ENCODE results near the gene TMA7. TPM values are rescaled to one million over a fixed set of nuclear protein-coding genes. Genes with fewer than 3 reads are reported as not detected.

The TMA7 gene
- total RNA-seq, 1 experiment from 2014 or later = 348 TPM

DNA sequence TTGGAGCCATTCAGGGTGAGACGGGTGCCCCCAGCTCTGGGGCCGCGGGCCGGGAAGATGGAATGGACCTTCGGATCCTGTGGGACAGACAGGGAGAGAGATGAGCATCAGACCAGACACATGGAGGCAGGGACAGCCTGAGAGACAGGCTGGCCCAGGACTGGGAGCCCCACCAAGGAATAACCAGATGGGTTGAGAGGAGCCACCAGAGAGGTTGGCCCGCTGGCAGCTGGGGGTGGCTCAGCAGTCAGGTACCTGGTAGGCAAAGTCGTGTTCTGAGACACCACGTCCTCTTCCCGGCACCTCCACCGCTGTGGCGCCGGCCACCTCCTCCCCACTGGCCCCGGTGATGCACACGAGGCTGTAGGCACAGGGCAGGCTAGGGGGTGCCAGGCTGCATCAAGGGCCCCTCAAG is 24.0 kb upstream of the TMA7 start:
- no peaks in the 10 kb centered on the region for H3K36me3 ChIP-seq
- H3K9me3 ChIP-seq = no peaks in the 10 kb centered on the region
- DNase-seq = no peak
- no peaks in the 10 kb centered on the region for H3K27me3 ChIP-seq
- no peak overlapping the region for H3K4me3 ChIP-seq

- no peak for DNase-seq
- Histone ChIP-seq H3K4me3 (no peak overlapping the region), H3K9me3 (no peaks in the 10 kb centered on the region), H3K36me3 (no peaks in the 10 kb centered on the region), H3K27me3 (no peaks in the 10 kb centered on the region)
Measured at GRCh38 chr3:48416546-48416945, 23.5 kb upstream of the TMA7 start.

- Histone ChIP-seq H3K9me3 (no peaks in the 10 kb centered on the region), H3K36me3 (no peaks in the 10 kb centered on the region), H3K4me3 (no peak overlapping the region), H3K27me3 (no peaks in the 10 kb centered on the region)
- no peak for DNase-seq
Measured at GRCh38 chr3:48417529-48418108, 22.4 kb upstream of the TMA7 start.

- H3K36me3 ChIP-seq = no peaks in the 10 kb centered on the region
- H3K9me3 ChIP-seq = no peaks in the 10 kb centered on the region
- H3K4me3 ChIP-seq = no peak overlapping the region
- no peaks in the 10 kb centered on the region for H3K27me3 ChIP-seq
- no peak for DNase-seq
Measured at GRCh38 chr3:48418140-48418539, 21.9 kb upstream of the TMA7 start.

DNA sequence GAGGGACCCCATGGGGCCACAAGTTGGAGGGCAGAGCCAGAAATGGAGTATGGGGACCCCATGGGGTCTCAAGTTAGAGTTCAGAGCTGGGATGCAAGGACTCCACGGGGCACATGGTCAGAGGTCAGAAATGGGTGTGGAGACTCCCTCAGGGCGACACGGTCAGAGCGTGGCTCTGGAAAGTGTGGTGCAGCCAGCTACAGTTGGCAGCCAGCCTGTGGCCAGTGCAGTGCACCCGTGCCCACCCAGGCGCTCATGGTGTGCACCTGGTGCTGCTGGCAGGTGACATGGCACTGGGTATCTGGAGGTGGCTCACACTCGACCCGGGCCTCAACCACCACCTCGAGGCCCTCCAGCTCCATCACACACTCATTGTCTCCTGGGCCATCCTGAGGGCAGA is 21.4 kb upstream of the TMA7 start:
- Histone ChIP-seq H3K4me3 (no peak overlapping the region), H3K36me3 (no peaks in the 10 kb centered on the region), H3K9me3 (no peaks in the 10 kb centered on the region), H3K27me3 (no peaks in the 10 kb centered on the region)
- DNase-seq = no peak

- H3K36me3 ChIP-seq = no peaks in the 10 kb centered on the region
- no peak for DNase-seq
- no peak overlapping the region for H3K4me3 ChIP-seq
- H3K9me3 ChIP-seq = no peaks in the 10 kb centered on the region
- no peaks in the 10 kb centered on the region for H3K27me3 ChIP-seq
Measured at GRCh38 chr3:48419149-48419548, 20.9 kb upstream of the TMA7 start.

- Histone ChIP-seq H3K27me3 (no peaks in the 10 kb centered on the region), H3K4me3 (no peak overlapping the region), H3K9me3 (no peaks in the 10 kb centered on the region), H3K36me3 (no peaks in the 10 kb centered on the region)
- DNase-seq = no peak
Measured at GRCh38 chr3:48419597-48419996, 20.5 kb upstream of the TMA7 start.

GRCh38 chr3:48420561-48420960 is 19.5 kb upstream of the TMA7 start:
- no peak overlapping the region for H3K4me3 ChIP-seq
- H3K9me3 ChIP-seq = no peaks in the 10 kb centered on the region
- no peaks in the 10 kb centered on the region for H3K36me3 ChIP-seq
- H3K27me3 ChIP-seq = no peaks in the 10 kb centered on the region
- no peak for DNase-seq

- Histone ChIP-seq H3K36me3 (no peaks in the 10 kb centered on the region), H3K4me3 (no peak overlapping the region), H3K27me3 (no peaks in the 10 kb centered on the region), H3K9me3 (no peaks in the 10 kb centered on the region)
- DNase-seq = no peak
Measured at GRCh38 chr3:48422272-48422671, 17.8 kb upstream of the TMA7 start.

- H3K9me3 ChIP-seq = no peaks in the 10 kb centered on the region
Measured at GRCh38 chr3:48422681-48423080, 17.4 kb upstream of the TMA7 start.

GRCh38 chr3:48423241-48423882 is 16.7 kb upstream of the TMA7 start:
- H3K4me3 ChIP-seq = no peak overlapping the region
- no peak for DNase-seq
- H3K9me3 ChIP-seq = no peaks in the 10 kb centered on the region
- H3K36me3 ChIP-seq = no peaks in the 10 kb centered on the region
- H3K27me3 ChIP-seq = no peaks in the 10 kb centered on the region

More at GRCh38 chr3:48422681-48423080, 17.4 kb upstream of the TMA7 start:
- H3K4me3 ChIP-seq = no peak overlapping the region
- no peak for DNase-seq
- H3K27me3 ChIP-seq = no peaks in the 10 kb centered on the region
- H3K36me3 ChIP-seq = no peaks in the 10 kb centered on the region

DNA sequence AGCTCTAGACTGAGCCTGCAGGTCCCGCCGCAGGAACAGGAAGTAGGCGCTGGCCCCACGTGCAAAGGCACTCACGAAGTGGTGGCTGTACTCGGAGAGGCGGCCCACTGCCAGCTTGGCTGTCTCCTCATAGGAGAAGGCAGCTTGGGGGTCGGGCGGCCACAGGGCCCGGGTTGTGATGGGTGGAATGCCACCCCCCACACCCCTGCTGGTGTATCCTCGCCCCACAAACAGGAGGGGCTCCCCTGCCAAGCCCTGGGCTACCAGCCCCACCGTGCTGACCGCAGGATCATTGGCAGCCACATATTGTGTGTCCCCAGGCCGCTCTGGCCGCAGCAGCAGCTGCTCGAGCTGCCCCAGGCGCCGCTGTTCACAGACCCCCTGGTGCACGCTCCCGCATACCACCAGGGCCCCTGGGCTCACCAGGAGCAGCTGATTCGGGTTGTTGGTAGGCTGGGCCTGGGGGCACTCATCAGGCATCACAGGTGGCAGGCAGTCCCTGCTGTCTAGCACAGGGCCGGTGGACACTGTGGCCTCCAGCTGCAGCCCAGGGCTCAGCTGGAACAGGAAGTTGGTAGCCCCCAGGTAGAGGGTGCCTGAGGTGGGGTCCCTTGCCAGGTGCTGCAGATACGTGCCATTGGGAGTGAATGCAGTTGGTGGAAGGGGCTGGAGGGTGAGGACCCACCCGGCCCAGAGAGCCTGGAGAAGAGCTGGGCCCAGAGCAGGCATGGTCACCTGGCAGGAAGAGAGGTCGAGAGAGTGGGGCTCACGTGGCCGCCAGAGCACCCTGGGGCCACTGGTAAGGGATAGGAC is 16.0 kb upstream of the TMA7 start:
- Histone ChIP-seq H3K4me3 (no peak overlapping the region), H3K9me3 (no peaks in the 10 kb centered on the region), H3K36me3 (no peaks in the 10 kb centered on the region), H3K27me3 (no peaks in the 10 kb centered on the region)
- no peak for DNase-seq

DNA sequence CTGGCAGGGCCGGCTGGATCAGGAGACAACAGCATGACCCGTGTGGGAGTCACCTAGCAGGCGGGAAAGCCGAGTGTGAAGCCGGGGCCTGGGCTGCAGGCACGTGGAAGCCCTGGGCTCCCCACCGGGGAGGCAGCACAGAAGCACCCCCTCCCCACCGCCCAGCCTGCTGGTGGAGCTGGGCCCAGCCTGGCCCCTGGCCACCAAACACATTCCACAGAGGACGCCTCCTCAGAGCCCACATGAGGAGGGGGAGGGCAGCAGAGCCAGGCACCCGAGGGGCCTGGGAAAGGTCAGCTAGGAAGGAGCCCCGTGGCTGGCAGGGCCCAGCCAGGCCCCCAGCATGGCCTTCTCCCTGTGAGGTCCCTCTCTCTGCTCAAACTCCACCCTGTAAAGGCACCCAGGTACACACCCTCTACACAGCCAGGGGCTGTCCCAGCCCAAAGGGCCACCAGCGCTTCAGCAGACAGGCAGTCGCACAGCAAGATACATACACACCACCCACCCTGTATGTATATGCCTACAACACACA is 14.7 kb upstream of the TMA7 start:
- Histone ChIP-seq H3K4me3 (no peak overlapping the region), H3K36me3 (no peaks in the 10 kb centered on the region), H3K9me3 (no peaks in the 10 kb centered on the region), H3K27me3 (no peaks in the 10 kb centered on the region)
- DNase-seq = no peak

GRCh38 chr3:48426401-48426909 is 13.6 kb upstream of the TMA7 start:
- H3K4me3 ChIP-seq = no peak overlapping the region
- no peaks in the 10 kb centered on the region for H3K36me3 ChIP-seq
- no peak for DNase-seq
- no peaks in the 10 kb centered on the region for H3K27me3 ChIP-seq
- no peaks in the 10 kb centered on the region for H3K9me3 ChIP-seq

- Histone ChIP-seq H3K36me3 (no peaks in the 10 kb centered on the region), H3K4me3 (no peak overlapping the region), H3K27me3 (no peaks in the 10 kb centered on the region), H3K9me3 (no peaks in the 10 kb centered on the region)
- no peak for DNase-seq
Measured at GRCh38 chr3:48426944-48427629, 13.0 kb upstream of the TMA7 start.

DNA sequence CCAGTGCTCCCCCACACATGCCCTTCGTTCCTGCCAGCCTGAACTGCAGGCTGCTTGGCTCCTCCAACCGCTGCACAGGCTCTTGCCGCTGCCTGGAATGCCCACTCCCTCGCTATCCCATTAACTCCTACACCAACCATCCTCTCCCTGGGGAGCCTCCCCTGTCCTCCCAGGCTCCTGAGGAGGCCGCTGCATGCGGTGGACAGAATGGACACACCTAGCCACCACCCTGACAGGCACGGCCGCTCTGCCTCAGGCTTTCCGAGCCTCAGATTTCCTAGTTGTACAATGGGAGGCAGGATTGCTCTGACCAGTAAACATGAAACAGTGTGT is 12.5 kb upstream of the TMA7 start:
- H3K9me3 ChIP-seq = no peaks in the 10 kb centered on the region
- no peaks in the 10 kb centered on the region for H3K27me3 ChIP-seq
- no peaks in the 10 kb centered on the region for H3K36me3 ChIP-seq
- DNase-seq = no peak
- H3K4me3 ChIP-seq = no peak overlapping the region

- no peak for DNase-seq
- Histone ChIP-seq H3K27me3 (no peaks in the 10 kb centered on the region), H3K36me3 (no peaks in the 10 kb centered on the region), H3K4me3 (no peak overlapping the region; the same call in 1 of the 2 replicates), H3K9me3 (no peaks in the 10 kb centered on the region)
Measured at GRCh38 chr3:48428088-48428571, 11.9 kb upstream of the TMA7 start.
